Endothelial cell of umbilical vein (primary cell): ENCODE measurements around the gene DHRS12. TPM values are rescaled to one million over a fixed set of nuclear protein-coding genes. Genes with fewer than 3 reads are reported as not detected.

Experiments used
- BruUV-seq: library from RNA; stranded (reverse); fragments of 400-500 nt; replicated peaks from 2 replicates; lab custom pipeline; 2021; lab: Mats Ljungman, UMichigan
- CTCF ChIA-PET: fragments of 300-600, 350-600 bp; sonication (Branson Sonifier 250); formaldehyde crosslinking; loops from one replicate; lab custom pipeline; 2021; ENCODE audit warnings: antibody characterized with exemption, inconsistent platforms; lab: Charles Lee
- POLR2A ChIA-PET: fragments of 300-600, 350-600 bp; sonication (Branson Sonifier 250); formaldehyde crosslinking; loops from one replicate; lab custom pipeline; 2021; ENCODE audit warnings: antibody characterized with exemption, inconsistent platforms; lab: Charles Lee
- DNase-seq: peaks from one replicate; pipeline ENCODE4 v3.0.0-alpha.2; 2011; ENCODE audit warnings: low read depth, low spot score
- FAIRE-seq: peaks from 2 replicates; lab custom pipeline; 2011; peaks lifted over from hg19 to GRCh38; lab: Jason Lieb, UNC
- H2AFZ ChIP-seq: 2 replicates; pipeline ENCODE4 v1.6.0; 2012; ENCODE audit warnings: low read depth, low read length, control low read depth, inconsistent platforms
- H3K27ac ChIP-seq: 2 replicates; pipeline ENCODE4 v1.5.1; 2011; ENCODE audit warnings: low read depth, mild to moderate bottlenecking, control low read depth, low read length, moderate library complexity; ENCODE audit not compliant: insufficient read depth
- H3K27me3 ChIP-seq, 2 experiments: 2 replicates each; pipeline versions ENCODE4 v1.6.0 to v1.6.1; 2011; ENCODE audit warnings: low read length in 2 of 2, mixed read lengths in 1 of 2; ENCODE audit not compliant: control insufficient read depth in 2 of 2, insufficient read depth in 2 of 2
- H3K36me3 ChIP-seq, 2 experiments: 2 replicates in 1 of 2; 3 replicates in 1 of 2; pipeline ENCODE4 v1.5.1; 2011; ENCODE audit warnings: low read length in 2 of 2, mild to moderate bottlenecking in 1 of 2, moderate library complexity in 1 of 2; ENCODE audit not compliant: control insufficient read depth in 2 of 2, insufficient read depth in 2 of 2; ENCODE audit errors: extremely low read depth in 1 of 2
- H3K4me1 ChIP-seq: 3 replicates; pipeline ENCODE4 v1.5.1; 2011; ENCODE audit warnings: mild to moderate bottlenecking, low read length; ENCODE audit not compliant: control insufficient read depth, insufficient read depth; ENCODE audit errors: extremely low read depth
- H3K4me2 ChIP-seq: 2 replicates; pipeline ENCODE4 v1.6.1; 2011; ENCODE audit warnings: low read length, control low read depth, mixed read lengths; ENCODE audit not compliant: insufficient read depth
- H3K4me3 ChIP-seq, 3 experiments: fragments of 200-600 bp in 1 of 3; sonication (generic), shearing (Covaris generic) in 1 of 3; replicated peaks in 1 of 3; 2 replicates each; pipeline ENCODE4 v1.5.1; 2011 to 2016; ENCODE audit warnings: control low read depth in 3 of 3, low read length in 3 of 3, mild to moderate bottlenecking in 2 of 3, inconsistent platforms in 1 of 3, low read depth in 1 of 3, moderate library complexity in 1 of 3; ENCODE audit not compliant: insufficient read depth in 1 of 3
- H3K79me2 ChIP-seq: 2 replicates; pipeline ENCODE4 v1.6.0; 2012; ENCODE audit warnings: low read length, inconsistent platforms; ENCODE audit not compliant: control insufficient read depth, insufficient read depth
- H3K9ac ChIP-seq: replicated peaks from 2 replicates; pipeline ENCODE3; 2011; ENCODE audit warnings: low read length, control low read depth; ENCODE audit not compliant: insufficient read depth; ENCODE audit errors: extremely low read depth
- H3K9me1 ChIP-seq: replicated peaks from 3 replicates; pipeline ENCODE4 v1.6.0; 2011; ENCODE audit warnings: mild to moderate bottlenecking, low read length; ENCODE audit not compliant: control insufficient read depth, insufficient read depth; ENCODE audit errors: extremely low read depth
- H3K9me3 ChIP-seq: replicated peaks from 2 replicates; pipeline ENCODE4 v1.5.1; 2012; ENCODE audit warnings: low read length, inconsistent platforms; ENCODE audit not compliant: control insufficient read depth, insufficient read depth
- H4K20me1 ChIP-seq: replicated peaks from 2 replicates; pipeline ENCODE3; 2011; ENCODE audit warnings: mild to moderate bottlenecking, low read length; ENCODE audit not compliant: control insufficient read depth, insufficient read depth; ENCODE audit errors: extremely low read depth
- EZH2 ChIP-seq: IDR thresholded peaks from 2 replicates; pipeline ENCODE4 v1.6.1; 2012; ENCODE audit warnings: borderline replicate concordance, low read depth, mild to moderate bottlenecking, moderate library complexity, low read length, inconsistent platforms; ENCODE audit not compliant: severe bottlenecking
- JUN ChIP-seq: IDR thresholded peaks from 2 replicates; pipeline ENCODE4 v1.6.1; 2011; ENCODE audit warnings: borderline replicate concordance, low read depth; ENCODE audit not compliant: insufficient read length, insufficient read depth
- MYC ChIP-seq: IDR thresholded peaks from one replicate; pipeline ENCODE4 v1.6.1; 2011; ENCODE audit warnings: mild to moderate bottlenecking, low read depth, low read length
- POLR2A ChIP-seq: IDR thresholded peaks from 2 replicates; pipeline ENCODE4 v1.6.1; 2012; ENCODE audit warnings: low read depth, mild to moderate bottlenecking, control low read depth, low read length
- POLR2AphosphoS5 ChIP-seq: IDR thresholded peaks from 2 replicates; pipeline ENCODE4 v1.6.1; 2012; ENCODE audit warnings: low read depth, mild to moderate bottlenecking, control low read depth, low read length, moderate library complexity; ENCODE audit not compliant: insufficient read depth
- dilution Hi-C: fragments of 300-500 bp; cut with MboI; formaldehyde crosslinking; loops from one replicate; pipeline ENCODE4 v1.15.0; 2019; ENCODE audit warnings: low sequenced_read_pairs; ENCODE audit not compliant: extremely low pct_ligation_motif_present
- intact Hi-C: fragments of 100-400 bp; cut with micrococcal nuclease; formaldehyde crosslinking; loops from one replicate; pipeline ENCODE4 v1.10.0; 2022
- polyA plus RNA-seq, 4 experiments: library from polyadenylated mRNA; depleted of rRNA in 3 of 4; stranded (reverse) in 3 of 4; unstranded in 1 of 4; fragments of >200 nt; gene quantifications; 2 replicates each; pipeline versions ENCODE4 v1.2.1 to v1.2.3, GENCODE V29; 2011 to 2012; ENCODE audit warnings: missing spikeins in 1 of 4
- total RNA-seq: library from RNA; stranded (reverse); gene quantifications from 2 replicates; pipeline ENCODE4 v1.2.3, GENCODE V29; 2021
- TF ChIP-seq, protein P1 (sequence below): IDR thresholded peaks from 2 replicates; pipeline ENCODE4 v1.6.1; 2011; ENCODE audit not compliant: insufficient read depth, insufficient read length
- TF ChIP-seq, protein P2 (sequence below), 2 donors: IDR thresholded peaks; 1 replicate in 1 of 2; 2 replicates in 1 of 2; pipeline ENCODE4 v1.5.1; 2011; ENCODE audit warnings: low read length in 2 of 2, mild to moderate bottlenecking in 2 of 2, moderate library complexity in 2 of 2, control low read depth in 1 of 2, inconsistent platforms in 1 of 2, low read depth in 1 of 2; ENCODE audit not compliant: insufficient read depth in 1 of 2; ENCODE audit errors: extremely low read depth in 1 of 2

DHRS12 gene
- total and polyA plus RNA-seq, 2 donors (not counting 3 experiments of a cell fraction or from before 2014, with no cell fraction given): 8.9 to 9.1 TPM

DNA sequence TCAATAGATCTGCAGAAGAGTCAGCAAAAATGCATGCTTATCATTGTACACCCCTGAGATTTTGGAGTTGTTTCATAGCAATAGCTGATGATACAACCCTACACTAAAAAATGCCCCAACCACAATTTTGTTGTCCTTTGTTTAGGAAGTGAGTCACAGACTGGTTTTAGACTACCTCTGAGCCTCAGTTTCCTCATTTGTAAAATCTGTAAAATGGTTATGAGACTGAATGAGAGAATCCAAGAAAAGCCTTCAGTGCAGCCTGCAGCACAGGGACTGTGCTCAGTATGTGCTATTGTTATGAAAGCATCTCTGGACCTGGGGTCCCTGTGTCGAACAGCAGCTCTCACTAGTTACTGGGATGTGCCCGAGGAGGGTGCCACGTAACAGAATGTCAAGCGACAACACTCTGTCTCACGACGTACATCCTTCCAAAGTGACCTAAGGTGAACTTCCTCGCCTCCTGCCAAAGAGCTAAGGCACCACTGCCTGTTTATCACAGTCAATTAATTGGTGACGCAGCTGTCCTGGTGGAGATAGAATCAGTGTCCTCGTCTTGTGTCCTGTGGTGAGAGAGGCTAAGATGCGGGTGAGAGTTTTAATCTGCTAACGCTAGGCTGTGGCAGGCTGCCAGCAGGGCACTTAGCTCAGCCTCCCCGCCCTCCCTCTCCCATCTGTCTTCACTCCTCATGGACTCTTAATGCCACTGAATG is 18.1 kb downstream of the DHRS12 start:
- Histone ChIP-seq H3K36me3 (no peaks in the 10 kb centered on the region), H3K27ac (no peak overlapping the region), H3K4me1 (no peaks in the 10 kb centered on the region), H3K4me2 (no peak overlapping the region), H3K9me1 (no peaks in the 10 kb centered on the region), H4K20me1 (no peaks in the 10 kb centered on the region), H3K4me3 (no peak overlapping the region), H3K79me2 (no peaks in the 10 kb centered on the region), H3K9ac (no peak overlapping the region), H3K9me3 (no peaks in the 10 kb centered on the region), H2AFZ (no peak overlapping the region), H3K27me3 (no peaks in the 10 kb centered on the region)
- BruUV-seq: no TSS peak
- dilution Hi-C loops (no loop called here), intact Hi-C loops (no loop called here)
- no peak for FAIRE-seq
- ChIA-PET CTCF (interaction anchor here (0.9 to 1.0 kb wide), 2 partner anchors 12 to 351 kb away, joined by 3 to 4 read pairs; no protein-coding TSS in a partner anchor), POLR2A (interaction anchor here (1.7 kb wide), 1 partner anchor 333 kb away, joined by 9 read pairs; the partner anchor contains the start of gene INTS6)
- TF ChIP-seq, protein P1, sequence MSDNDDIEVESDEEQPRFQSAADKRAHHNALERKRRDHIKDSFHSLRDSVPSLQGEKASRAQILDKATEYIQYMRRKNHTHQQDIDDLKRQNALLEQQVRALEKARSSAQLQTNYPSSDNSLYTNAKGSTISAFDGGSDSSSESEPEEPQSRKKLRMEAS: no peak
- no peak for TF ChIP-seq POLR2AphosphoS5
- no peak for TF ChIP-seq POLR2A
- no peak for TF ChIP-seq MYC
- TF ChIP-seq, protein P2, sequence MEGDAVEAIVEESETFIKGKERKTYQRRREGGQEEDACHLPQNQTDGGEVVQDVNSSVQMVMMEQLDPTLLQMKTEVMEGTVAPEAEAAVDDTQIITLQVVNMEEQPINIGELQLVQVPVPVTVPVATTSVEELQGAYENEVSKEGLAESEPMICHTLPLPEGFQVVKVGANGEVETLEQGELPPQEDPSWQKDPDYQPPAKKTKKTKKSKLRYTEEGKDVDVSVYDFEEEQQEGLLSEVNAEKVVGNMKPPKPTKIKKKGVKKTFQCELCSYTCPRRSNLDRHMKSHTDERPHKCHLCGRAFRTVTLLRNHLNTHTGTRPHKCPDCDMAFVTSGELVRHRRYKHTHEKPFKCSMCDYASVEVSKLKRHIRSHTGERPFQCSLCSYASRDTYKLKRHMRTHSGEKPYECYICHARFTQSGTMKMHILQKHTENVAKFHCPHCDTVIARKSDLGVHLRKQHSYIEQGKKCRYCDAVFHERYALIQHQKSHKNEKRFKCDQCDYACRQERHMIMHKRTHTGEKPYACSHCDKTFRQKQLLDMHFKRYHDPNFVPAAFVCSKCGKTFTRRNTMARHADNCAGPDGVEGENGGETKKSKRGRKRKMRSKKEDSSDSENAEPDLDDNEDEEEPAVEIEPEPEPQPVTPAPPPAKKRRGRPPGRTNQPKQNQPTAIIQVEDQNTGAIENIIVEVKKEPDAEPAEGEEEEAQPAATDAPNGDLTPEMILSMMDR (IDR thresholded peaks at IDR 0.05; ENCODE audit: extremely low read depth in 1 of 2, insufficient read depth in 1 of 2, low read depth in 1 of 2, low read length in 2 of 2): no peak
- TF ChIP-seq JUN: no peak
- no peak for TF ChIP-seq EZH2
- DNase-seq: no peak
